ENCODE measurements around the gene SDHA.
A peak's percentile ranks its signal among the peaks of the same experiment; 100 is the strongest.
"Not testable (repeated sequence)": the region's sequence is repeated elsewhere in the genome, so short reads cannot be mapped to it uniquely, and the experiment has no call there.

Gene SDHA

GRCh38 chr5:198516-199196 is 19.5 kb upstream of the SDHA start:
- DNase-seq (ENCODE audit: low read depth) = no peak

- DNase-seq (ENCODE audit: low read depth) = no peak
These were observed 18.7 kb upstream of the SDHA start for GRCh38 chr5:199197-199949.

- DNase-seq (ENCODE audit: low read depth) = no peak
These were observed 18.0 kb upstream of the SDHA start for GRCh38 chr5:199950-200645.

- no peak for DNase-seq (ENCODE audit: low read depth)
These were observed 17.1 kb upstream of the SDHA start for GRCh38 chr5:200985-201384.

- no peak for DNase-seq (ENCODE audit: low read depth)
These were observed 16.4 kb upstream of the SDHA start for GRCh38 chr5:201672-202071.

GRCh38 chr5:203246-203930 is 14.7 kb upstream of the SDHA start:
- DNase-seq (ENCODE audit: low read depth) = no peak

GRCh38 chr5:204001-204400 is 14.1 kb upstream of the SDHA start:
- DNase-seq (ENCODE audit: low read depth) = no peak

- DNase-seq (ENCODE audit: low read depth) = no peak
These were observed 13.7 kb upstream of the SDHA start for GRCh38 chr5:204462-204861.

- DNase-seq (ENCODE audit: low read depth) = no peak
These were observed 13.0 kb upstream of the SDHA start for GRCh38 chr5:204966-205670.

GRCh38 chr5:206406-206805 is 11.7 kb upstream of the SDHA start:
- peak; percentile 65 for DNase-seq (ENCODE audit: low read depth)

- no peak for DNase-seq (ENCODE audit: low read depth)
These were observed 11.1 kb upstream of the SDHA start for GRCh38 chr5:206927-207536.

GRCh38 chr5:207599-207998 is 10.5 kb upstream of the SDHA start:
- DNase-seq (ENCODE audit: low read depth) = no peak

- DNase-seq (ENCODE audit: low read depth) = no peak
These were observed 9.5 kb upstream of the SDHA start for GRCh38 chr5:208449-209114.

GRCh38 chr5:213803-214395 is 4.2 kb upstream of the SDHA start:
- DNase-seq (ENCODE audit: low read depth) = no peak

GRCh38 chr5:215256-215655 is 2.9 kb upstream of the SDHA start:
- DNase-seq (ENCODE audit: low read depth) = peak; percentile 26

GRCh38 chr5:216076-216475 is 2.0 kb upstream of the SDHA start:
- not testable (repeated sequence) for DNase-seq (ENCODE audit: low read depth)

GRCh38 chr5:218457-219291 is 554 bp downstream of the SDHA start:
- DNase-seq (ENCODE audit: low read depth) = peak; percentile 48

GRCh38 chr5:219460-219863 is 1.3 kb downstream of the SDHA start:
- peak; percentile 49 for DNase-seq (ENCODE audit: low read depth)

GRCh38 chr5:219991-220390 is 1.9 kb downstream of the SDHA start:
- DNase-seq (ENCODE audit: low read depth) = no peak

All from iris pigment epithelial cell (primary cell).